HCT116 (cell line): ENCODE results near the gene CNN3. TPM values are rescaled to one million over a fixed set of nuclear protein-coding genes. Genes with fewer than 3 reads are reported as not detected.

Experiments used
- ATAC-seq: fragments of 200-7000 bp; cut with Tn5 transposase; 2 replicates; pipeline ENCODE4 v1.9.1; 2020; ENCODE audit warnings: mild to moderate bottlenecking, moderate library complexity
- BruUV-seq: library from RNA; stranded (reverse); fragments of 400-500 nt; replicated peaks from 2 replicates; lab custom pipeline; 2021; lab: Mats Ljungman, UMichigan
- CTCF ChIA-PET: fragments of 300-600 bp; sonication (Branson Sonifier 250); formaldehyde crosslinking; loops from one replicate; lab custom pipeline; 2021; ENCODE audit warnings: antibody characterized with exemption; lab: Charles Lee
- POLR2A ChIA-PET: fragments of 300-600, 350-600 bp; sonication (Branson Sonifier 250); formaldehyde crosslinking; loops from one replicate; lab custom pipeline; 2021; ENCODE audit warnings: antibody characterized with exemption; lab: Charles Lee
- RAD21 ChIA-PET, 2 experiments: fragments of 300-600 bp; sonication (Branson Sonifier 250); formaldehyde crosslinking; loops; one replicate each; lab custom pipeline; 2023; ENCODE audit warnings: low total read pairs in 2 of 2; ENCODE audit not compliant: uncharacterized antibody in 2 of 2, unreplicated experiment in 2 of 2, low non-redundant PET in 1 of 2; lab: Charles Lee
- DNase-seq: peaks from one replicate; pipeline ENCODE4 v3.0.0-alpha.2; 2010; ENCODE audit warnings: low read depth, low spot score
- H2AFZ ChIP-seq: fragments of 200-600 bp; shearing (Covaris generic), sonication (generic); 2 replicates; pipeline ENCODE4 v1.6.1; 2017; ENCODE audit warnings: low read depth, mixed run types, mixed read lengths, antibody characterized with exemption, low read length; ENCODE audit not compliant: poor library complexity, severe bottlenecking
- H3K27ac ChIP-seq: 2 replicates; pipeline ENCODE4 v1.5.1; 2012; ENCODE audit warnings: low read depth, low read length
- H3K27me3 ChIP-seq: fragments of 200-600 bp; sonication (generic); 2 replicates; pipeline ENCODE4 v1.6.1; 2016; ENCODE audit warnings: mixed run types, low read length, mixed read lengths; ENCODE audit not compliant: insufficient read depth
- H3K36me3 ChIP-seq, 2 experiments: fragments of 200-500 bp in 1 of 2; fragments of 200-600 bp in 1 of 2; sonication (Bioruptor generic) in 1 of 2; sonication (generic) in 1 of 2; 2 replicates each; pipeline versions ENCODE4 v1.5.1 to v1.6.1; 2014 to 2016; ENCODE audit warnings: low read length in 2 of 2, inconsistent platforms in 1 of 2, mixed read lengths in 1 of 2, mixed run types in 1 of 2; ENCODE audit not compliant: insufficient read depth in 2 of 2, control insufficient read depth in 1 of 2
- H3K4me1 ChIP-seq, 2 experiments: fragments of 200-600 bp in 1 of 2; sonication (generic) in 1 of 2; 2 replicates each; pipeline versions ENCODE4 v1.5.1 to v1.6.1; 2012 to 2017; ENCODE audit warnings: low read length in 2 of 2, inconsistent platforms in 1 of 2, mild to moderate bottlenecking in 1 of 2, mixed read lengths in 1 of 2, mixed run types in 1 of 2, moderate library complexity in 1 of 2; ENCODE audit not compliant: insufficient read depth in 2 of 2, control insufficient read depth in 1 of 2
- H3K4me2 ChIP-seq: fragments of 200-600 bp; sonication (generic); 2 replicates; pipeline ENCODE4 v1.6.1; 2017; ENCODE audit warnings: mixed run types, low read length, mixed read lengths
- H3K4me3 ChIP-seq, 2 experiments: fragments of 200-600 bp in 1 of 2; sonication (generic) in 1 of 2; replicated peaks in 1 of 2; 2 replicates each; pipeline ENCODE4 v1.5.1; 2011 to 2016; ENCODE audit warnings: low read length in 2 of 2, control low read depth in 1 of 2, low read depth in 1 of 2, mild to moderate bottlenecking in 1 of 2, mixed read lengths in 1 of 2, mixed run types in 1 of 2
- H3K79me2 ChIP-seq: fragments of 200-600 bp; sonication (generic); 2 replicates; pipeline ENCODE4 v1.6.1; 2017; ENCODE audit warnings: mild to moderate bottlenecking, mixed run types, low read length, moderate library complexity, mixed read lengths; ENCODE audit not compliant: insufficient read depth
- H3K9ac ChIP-seq: fragments of 200-600 bp; sonication (generic); 2 replicates; pipeline ENCODE4 v1.6.1; 2016; ENCODE audit warnings: low read length, mixed read lengths
- H3K9me2 ChIP-seq: fragments of 200-600 bp; sonication (generic), shearing (Covaris generic); 2 replicates; pipeline ENCODE4 v1.6.1; 2017; ENCODE audit warnings: mixed run types, mild to moderate bottlenecking, moderate library complexity; ENCODE audit not compliant: insufficient read depth
- H3K9me3 ChIP-seq, 2 experiments: fragments of 200-500 bp in 1 of 2; fragments of 200-600 bp in 1 of 2; sonication (Bioruptor generic) in 1 of 2; sonication (generic) in 1 of 2; 2 replicates each; pipeline ENCODE4 v1.6.1; 2014 to 2017; ENCODE audit warnings: low read length in 2 of 2, mixed read lengths in 2 of 2, inconsistent platforms in 1 of 2, low read depth in 1 of 2, mild to moderate bottlenecking in 1 of 2, mixed run types in 1 of 2, moderate library complexity in 1 of 2; ENCODE audit not compliant: control insufficient read depth in 1 of 2, insufficient read depth in 1 of 2
- H4K20me1 ChIP-seq: fragments of 200-600 bp; sonication (generic), shearing (Covaris generic); 2 replicates; pipeline ENCODE4 v1.6.1; 2017; ENCODE audit warnings: mixed run types, mild to moderate bottlenecking, moderate library complexity; ENCODE audit not compliant: insufficient read depth
- EGR1 ChIP-seq: IDR thresholded peaks from 2 replicates; pipeline ENCODE4 v1.6.1; 2012; ENCODE audit warnings: low read depth
- ELF1 ChIP-seq: IDR thresholded peaks from 2 replicates; pipeline ENCODE4 v1.6.1; 2012; ENCODE audit warnings: low read depth, borderline replicate concordance
- EZH2phosphoT487 ChIP-seq: fragments of 200-600 bp; IDR thresholded peaks from 2 replicates; pipeline ENCODE4 v1.6.1; 2018; ENCODE audit warnings: antibody characterized with exemption, borderline replicate concordance
- POLR2A ChIP-seq: IDR thresholded peaks from 2 replicates; pipeline ENCODE4 v1.7.0; 2011; ENCODE audit warnings: borderline replicate concordance; ENCODE audit not compliant: insufficient read depth, insufficient read length; ENCODE audit errors: extremely low read depth
- SIN3A ChIP-seq: IDR thresholded peaks from 2 replicates; pipeline ENCODE4 v1.6.1; 2012; ENCODE audit warnings: low read depth
- SP1 ChIP-seq: IDR thresholded peaks from 2 replicates; pipeline ENCODE4 v1.6.1; 2012; ENCODE audit warnings: low read depth
- SRF ChIP-seq: IDR thresholded peaks from 2 replicates; pipeline ENCODE4 v1.6.1; 2012; ENCODE audit warnings: low read depth
- TCF7L2 ChIP-seq: IDR thresholded peaks from 2 replicates; pipeline ENCODE4 v1.7.0; 2011; ENCODE audit warnings: borderline replicate concordance, inconsistent platforms; ENCODE audit not compliant: insufficient read depth, insufficient read length; ENCODE audit errors: extremely low read depth
- intact Hi-C: fragments of 100-400 bp; cut with micrococcal nuclease; formaldehyde crosslinking; loops from 2 replicates; pipeline ENCODE4 v1.10.0; 2022
- total RNA-seq: library from RNA; stranded (reverse); gene quantifications from one replicate; pipeline ENCODE4 v1.2.1, GENCODE V29; 2021; ENCODE audit not compliant: unreplicated experiment
- TF ChIP-seq, protein P1 (sequence below): IDR thresholded peaks from 2 replicates; pipeline ENCODE4 v1.6.1; 2011; ENCODE audit warnings: mild to moderate bottlenecking, low read length, moderate library complexity; ENCODE audit not compliant: insufficient replicate concordance; ENCODE audit errors: extremely low read depth
- TF ChIP-seq, protein P2 (sequence below), 3 experiments: fragments of 200-600 bp in 1 of 3; sonication (generic) in 1 of 3; IDR thresholded peaks in 2 of 3; conservative IDR thresholded peaks in 1 of 3; 2 replicates each; pipeline ENCODE4 v1.5.1; 2012 to 2017; ENCODE audit warnings: low read depth in 2 of 3, low read length in 2 of 3, antibody characterized with exemption in 1 of 3, borderline replicate concordance in 1 of 3, control low read depth in 1 of 3, mild to moderate bottlenecking in 1 of 3, mixed read lengths in 1 of 3, mixed run types in 1 of 3, moderate library complexity in 1 of 3; ENCODE audit not compliant: insufficient read depth in 1 of 3
- TF ChIP-seq, protein P3 (sequence below): IDR thresholded peaks from 2 replicates; pipeline ENCODE4 v1.6.1; 2012

Gene CNN3
- total RNA-seq, 1 experiment from 2014 or later: 109 TPM

DNA sequence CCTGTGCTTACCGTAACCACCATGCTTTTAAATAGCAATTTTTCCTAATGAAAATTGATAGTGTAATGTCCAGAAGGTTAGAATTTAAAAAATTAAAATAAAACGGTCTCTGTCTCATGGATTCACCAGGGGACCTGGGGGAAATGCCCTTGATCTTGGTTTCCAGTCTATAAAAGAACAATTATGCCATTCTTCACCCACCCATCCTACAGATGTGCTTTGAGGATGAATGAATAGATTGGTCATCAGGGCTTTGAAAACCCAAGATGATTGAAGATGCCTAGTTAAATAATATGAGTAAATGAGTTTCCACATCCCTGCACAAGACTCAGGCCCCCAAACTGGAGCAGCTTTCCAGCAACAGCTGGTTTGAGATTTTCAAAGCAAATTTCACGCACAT lies 38.7 kb downstream of the CNN3 start:
- ATAC-seq: no peak

DNA sequence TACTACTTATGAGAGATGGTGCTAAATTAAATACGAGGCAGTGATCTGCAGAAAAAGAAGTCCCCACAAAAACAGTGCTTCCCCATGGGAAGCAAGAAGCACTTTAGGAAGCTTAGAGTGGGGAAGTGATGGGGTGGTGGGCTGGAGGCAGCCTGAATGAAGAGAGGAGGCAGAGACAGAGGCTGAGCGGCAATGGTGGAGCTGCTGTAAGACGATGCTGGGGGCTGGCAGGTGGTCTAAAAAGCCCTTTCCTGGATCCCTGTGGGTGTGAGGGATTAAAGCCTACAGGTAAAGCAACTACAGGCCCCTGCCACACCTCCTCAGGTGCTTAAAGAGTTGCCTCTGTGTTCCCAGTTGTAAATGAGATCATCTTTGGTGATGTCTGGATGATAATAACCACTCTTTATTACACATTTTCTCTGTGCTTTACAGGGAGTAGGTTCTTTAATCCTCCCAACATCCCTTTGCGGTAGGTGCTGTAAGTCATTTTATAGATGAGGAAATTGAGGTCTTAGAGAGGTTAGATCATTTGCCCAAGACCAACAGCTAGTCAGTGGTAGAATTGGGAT lies 39.2 kb downstream of the CNN3 start:
- POLR2A ChIA-PET: no interaction called here
- no TSS peak for BruUV-seq
- intact Hi-C loops: no loop called here
- TF ChIP-seq SP1 (no peak), SIN3A (no peak), TCF7L2 (no peak), ELF1 (no peak), POLR2A (no peak), SRF (no peak)
- TF ChIP-seq, protein P1, sequence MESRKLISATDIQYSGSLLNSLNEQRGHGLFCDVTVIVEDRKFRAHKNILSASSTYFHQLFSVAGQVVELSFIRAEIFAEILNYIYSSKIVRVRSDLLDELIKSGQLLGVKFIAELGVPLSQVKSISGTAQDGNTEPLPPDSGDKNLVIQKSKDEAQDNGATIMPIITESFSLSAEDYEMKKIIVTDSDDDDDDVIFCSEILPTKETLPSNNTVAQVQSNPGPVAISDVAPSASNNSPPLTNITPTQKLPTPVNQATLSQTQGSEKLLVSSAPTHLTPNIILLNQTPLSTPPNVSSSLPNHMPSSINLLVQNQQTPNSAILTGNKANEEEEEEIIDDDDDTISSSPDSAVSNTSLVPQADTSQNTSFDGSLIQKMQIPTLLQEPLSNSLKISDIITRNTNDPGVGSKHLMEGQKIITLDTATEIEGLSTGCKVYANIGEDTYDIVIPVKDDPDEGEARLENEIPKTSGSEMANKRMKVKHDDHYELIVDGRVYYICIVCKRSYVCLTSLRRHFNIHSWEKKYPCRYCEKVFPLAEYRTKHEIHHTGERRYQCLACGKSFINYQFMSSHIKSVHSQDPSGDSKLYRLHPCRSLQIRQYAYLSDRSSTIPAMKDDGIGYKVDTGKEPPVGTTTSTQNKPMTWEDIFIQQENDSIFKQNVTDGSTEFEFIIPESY: no peak
- TF ChIP-seq, protein P2, sequence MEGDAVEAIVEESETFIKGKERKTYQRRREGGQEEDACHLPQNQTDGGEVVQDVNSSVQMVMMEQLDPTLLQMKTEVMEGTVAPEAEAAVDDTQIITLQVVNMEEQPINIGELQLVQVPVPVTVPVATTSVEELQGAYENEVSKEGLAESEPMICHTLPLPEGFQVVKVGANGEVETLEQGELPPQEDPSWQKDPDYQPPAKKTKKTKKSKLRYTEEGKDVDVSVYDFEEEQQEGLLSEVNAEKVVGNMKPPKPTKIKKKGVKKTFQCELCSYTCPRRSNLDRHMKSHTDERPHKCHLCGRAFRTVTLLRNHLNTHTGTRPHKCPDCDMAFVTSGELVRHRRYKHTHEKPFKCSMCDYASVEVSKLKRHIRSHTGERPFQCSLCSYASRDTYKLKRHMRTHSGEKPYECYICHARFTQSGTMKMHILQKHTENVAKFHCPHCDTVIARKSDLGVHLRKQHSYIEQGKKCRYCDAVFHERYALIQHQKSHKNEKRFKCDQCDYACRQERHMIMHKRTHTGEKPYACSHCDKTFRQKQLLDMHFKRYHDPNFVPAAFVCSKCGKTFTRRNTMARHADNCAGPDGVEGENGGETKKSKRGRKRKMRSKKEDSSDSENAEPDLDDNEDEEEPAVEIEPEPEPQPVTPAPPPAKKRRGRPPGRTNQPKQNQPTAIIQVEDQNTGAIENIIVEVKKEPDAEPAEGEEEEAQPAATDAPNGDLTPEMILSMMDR (IDR thresholded peaks at IDR 0.05 in 2 of 3, conservative IDR thresholded peaks at IDR 0.05 in 1 of 3; ENCODE audit: borderline replicate concordance in 1 of 3, insufficient read depth in 1 of 3, low read depth in 2 of 3, low read length in 2 of 3): no peak
- TF ChIP-seq, protein P3, sequence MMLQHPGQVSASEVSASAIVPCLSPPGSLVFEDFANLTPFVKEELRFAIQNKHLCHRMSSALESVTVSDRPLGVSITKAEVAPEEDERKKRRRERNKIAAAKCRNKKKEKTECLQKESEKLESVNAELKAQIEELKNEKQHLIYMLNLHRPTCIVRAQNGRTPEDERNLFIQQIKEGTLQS: no peak

More for the DNA sequence above, 38.7 kb downstream of the CNN3 start:
- H3K27me3 ChIP-seq: no peaks in the 10 kb centered on the region
- no peaks in the 10 kb centered on the region for H3K79me2 ChIP-seq
- H3K9me3 ChIP-seq: no peaks in the 10 kb centered on the region
- no peak overlapping the region for H3K4me2 ChIP-seq
- H2AFZ ChIP-seq: no peak overlapping the region
- no peak for DNase-seq
- intact Hi-C loops: no loop called here
- H3K4me3 ChIP-seq: no peak overlapping the region
- no peak overlapping the region for H3K9ac ChIP-seq
- no TSS peak for BruUV-seq
- H4K20me1 ChIP-seq: no peaks in the 10 kb centered on the region
- POLR2A ChIA-PET: no interaction called here
- H3K36me3 ChIP-seq: no peaks in the 10 kb centered on the region; a peak in 2 of 4 replicates
- H3K4me1 ChIP-seq: 0 out of 4 replicates have a peak, but pooled peaks cover 0 to 3% of the 10 kb centered on the region in 2 experiments
- CTCF ChIA-PET: no interaction called here
- RAD21 ChIA-PET: no interaction called here
- TF ChIP-seq EZH2phosphoT487 (no peak), EGR1 (no peak), SP1 (no peak), TCF7L2 (no peak)
- TF ChIP-seq, protein P1: no peak
- TF ChIP-seq, all 23 proteins: peak for 0
- Histone ChIP-seq H3K9me2 (no peaks in the 10 kb centered on the region), H3K27ac (no peak overlapping the region)

More for the DNA sequence above, 39.2 kb downstream of the CNN3 start:
- H3K27me3 ChIP-seq: no peaks in the 10 kb centered on the region
- H3K4me1 ChIP-seq: 0 out of 4 replicates have a peak, but pooled peaks cover 0 to 3% of the 10 kb centered on the region in 2 experiments
- H3K9ac ChIP-seq: no peak overlapping the region
- ChIA-PET RAD21 (no interaction called here), CTCF (no interaction called here)
- H3K36me3 ChIP-seq: no peaks in the 10 kb centered on the region; a peak in 2 of 4 replicates
- H4K20me1 ChIP-seq: no peaks in the 10 kb centered on the region
- no peak overlapping the region for H2AFZ ChIP-seq
- no peak overlapping the region for H3K4me2 ChIP-seq
- no peak for DNase-seq
- H3K79me2 ChIP-seq: no peaks in the 10 kb centered on the region
- no peak overlapping the region for H3K4me3 ChIP-seq
- H3K9me2 ChIP-seq: no peaks in the 10 kb centered on the region
- no peak overlapping the region for H3K27ac ChIP-seq
- no peak for ATAC-seq
- no peaks in the 10 kb centered on the region for H3K9me3 ChIP-seq
